ENCODE results near the gene SLC12A5. TPM values are rescaled to one million over a fixed set of nuclear protein-coding genes. Genes with fewer than 3 reads are reported as not detected.

The SLC12A5 gene
- total RNA-seq, 1 donor from 2014 or later = 9.6 TPM

GRCh38 chr20:46009816-46010215, 19.2 kb upstream of the SLC12A5 start:
- no peak for DNase-seq (ENCODE audit: low read depth, low spot score)
- peaks cover 19% of the 10 kb centered on the region for H3K4me1 Mint-ChIP-seq
- no peaks in the 10 kb centered on the region for H3K36me3 Mint-ChIP-seq (ENCODE audit: low read depth)
- no peak overlapping the region for H3K27ac Mint-ChIP-seq (ENCODE audit: unreplicated experiment)
- H3K27me3 Mint-ChIP-seq (ENCODE audit: low read depth) = peaks cover 60% of the 10 kb centered on the region
- no peaks in the 10 kb centered on the region for H3K9me3 Mint-ChIP-seq
- TF ChIP-seq, protein P1, sequence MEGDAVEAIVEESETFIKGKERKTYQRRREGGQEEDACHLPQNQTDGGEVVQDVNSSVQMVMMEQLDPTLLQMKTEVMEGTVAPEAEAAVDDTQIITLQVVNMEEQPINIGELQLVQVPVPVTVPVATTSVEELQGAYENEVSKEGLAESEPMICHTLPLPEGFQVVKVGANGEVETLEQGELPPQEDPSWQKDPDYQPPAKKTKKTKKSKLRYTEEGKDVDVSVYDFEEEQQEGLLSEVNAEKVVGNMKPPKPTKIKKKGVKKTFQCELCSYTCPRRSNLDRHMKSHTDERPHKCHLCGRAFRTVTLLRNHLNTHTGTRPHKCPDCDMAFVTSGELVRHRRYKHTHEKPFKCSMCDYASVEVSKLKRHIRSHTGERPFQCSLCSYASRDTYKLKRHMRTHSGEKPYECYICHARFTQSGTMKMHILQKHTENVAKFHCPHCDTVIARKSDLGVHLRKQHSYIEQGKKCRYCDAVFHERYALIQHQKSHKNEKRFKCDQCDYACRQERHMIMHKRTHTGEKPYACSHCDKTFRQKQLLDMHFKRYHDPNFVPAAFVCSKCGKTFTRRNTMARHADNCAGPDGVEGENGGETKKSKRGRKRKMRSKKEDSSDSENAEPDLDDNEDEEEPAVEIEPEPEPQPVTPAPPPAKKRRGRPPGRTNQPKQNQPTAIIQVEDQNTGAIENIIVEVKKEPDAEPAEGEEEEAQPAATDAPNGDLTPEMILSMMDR (conservative IDR thresholded peaks at IDR 0.05) = no peak
- no peak overlapping the region for H3K4me3 Mint-ChIP-seq

DNA sequence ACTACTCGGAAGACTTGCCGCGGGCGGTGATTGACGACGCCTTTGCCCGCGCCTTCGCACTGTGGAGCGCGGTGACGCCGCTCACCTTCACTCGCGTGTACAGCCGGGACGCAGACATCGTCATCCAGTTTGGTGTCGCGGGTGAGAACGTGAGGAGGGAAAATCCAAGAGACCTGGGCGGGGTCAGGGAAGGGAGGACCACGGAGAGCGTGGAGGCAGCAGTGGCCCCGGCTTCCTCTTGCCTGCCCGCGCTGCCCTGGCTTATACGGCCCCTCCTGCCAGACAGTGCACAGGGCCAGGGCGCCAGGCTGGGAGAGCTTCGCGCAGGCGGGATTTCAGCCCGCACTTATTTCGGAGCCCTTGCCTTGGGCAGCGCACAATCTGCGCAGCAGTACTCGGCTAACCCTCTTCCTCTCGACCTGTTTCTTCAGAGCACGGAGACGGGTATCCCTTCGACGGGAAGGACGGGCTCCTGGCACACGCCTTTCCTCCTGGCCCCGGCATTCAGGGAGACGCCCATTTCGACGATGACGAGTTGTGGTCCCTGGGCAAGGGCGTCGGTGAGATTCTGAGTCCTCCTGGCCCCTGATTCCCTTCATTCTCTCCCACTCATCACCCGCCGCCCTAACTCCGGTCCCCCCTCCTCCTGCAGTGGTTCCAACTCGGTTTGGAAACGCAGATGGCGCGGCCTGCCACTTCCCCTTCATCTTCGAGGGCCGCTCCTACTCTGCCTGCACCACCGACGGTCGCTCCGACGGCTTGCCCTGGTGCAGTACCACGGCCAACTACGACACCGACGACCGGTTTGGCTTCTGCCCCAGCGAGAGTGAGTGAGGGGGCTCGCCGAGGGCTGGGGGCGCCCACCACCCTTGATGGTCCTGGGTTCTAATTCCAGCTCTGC, 18.3 kb upstream of the SLC12A5 start:
- no peak overlapping the region for H3K4me3 Mint-ChIP-seq
- TF ChIP-seq, protein P1 (conservative IDR thresholded peaks at IDR 0.05) = no peak
- no peaks in the 10 kb centered on the region for H3K9me3 Mint-ChIP-seq
- peaks cover 15% of the 10 kb centered on the region for H3K4me1 Mint-ChIP-seq
- DNase-seq (ENCODE audit: low read depth, low spot score) = no peak
- peaks cover 64% of the 10 kb centered on the region for H3K27me3 Mint-ChIP-seq (ENCODE audit: low read depth)
- H3K36me3 Mint-ChIP-seq (ENCODE audit: low read depth) = no peaks in the 10 kb centered on the region
- H3K27ac Mint-ChIP-seq (ENCODE audit: unreplicated experiment) = no peak overlapping the region

DNA sequence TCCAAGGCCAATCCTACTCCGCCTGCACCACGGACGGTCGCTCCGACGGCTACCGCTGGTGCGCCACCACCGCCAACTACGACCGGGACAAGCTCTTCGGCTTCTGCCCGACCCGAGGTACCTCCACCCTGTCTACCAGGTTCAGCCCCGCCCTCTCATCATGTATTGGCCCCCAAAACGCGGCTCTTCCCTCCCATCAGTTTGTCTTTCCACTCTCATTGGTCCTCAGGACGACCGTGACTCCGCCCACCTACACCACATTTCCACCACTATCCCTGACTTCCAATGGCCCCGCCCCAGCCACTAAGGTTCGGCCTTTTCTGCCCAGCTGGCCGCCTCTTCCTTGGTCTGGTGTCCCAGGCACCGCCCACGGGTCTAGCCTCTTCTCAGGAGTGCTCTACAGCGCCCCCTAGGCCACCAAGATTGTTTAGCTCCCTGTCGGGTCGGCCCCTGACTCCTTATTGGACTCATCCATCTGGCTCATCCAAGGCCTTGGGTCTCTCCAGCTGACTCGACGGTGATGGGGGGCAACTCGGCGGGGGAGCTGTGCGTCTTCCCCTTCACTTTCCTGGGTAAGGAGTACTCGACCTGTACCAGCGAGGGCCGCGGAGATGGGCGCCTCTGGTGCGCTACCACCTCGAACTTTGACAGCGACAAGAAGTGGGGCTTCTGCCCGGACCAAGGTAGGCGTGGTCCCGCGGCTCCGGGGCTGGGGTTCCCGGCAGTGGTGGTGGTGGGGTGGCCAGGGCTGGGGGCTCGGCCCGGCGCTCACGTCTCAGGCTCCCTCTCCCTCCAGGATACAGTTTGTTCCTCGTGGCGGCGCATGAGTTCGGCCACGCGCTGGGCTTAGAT, 17.2 kb upstream of the SLC12A5 start:
- TF ChIP-seq, protein P1 (conservative IDR thresholded peaks at IDR 0.05) = no peak
- DNase-seq (ENCODE audit: low read depth, low spot score) = no peak
- Mint-ChIP-seq H3K27ac (ENCODE audit: unreplicated experiment) (no peak overlapping the region), H3K4me1 (peaks cover 12% of the 10 kb centered on the region), H3K27me3 (ENCODE audit: low read depth) (peaks cover 60% of the 10 kb centered on the region), H3K4me3 (no peak overlapping the region), H3K9me3 (no peaks in the 10 kb centered on the region), H3K36me3 (ENCODE audit: low read depth) (no peaks in the 10 kb centered on the region)

DNA sequence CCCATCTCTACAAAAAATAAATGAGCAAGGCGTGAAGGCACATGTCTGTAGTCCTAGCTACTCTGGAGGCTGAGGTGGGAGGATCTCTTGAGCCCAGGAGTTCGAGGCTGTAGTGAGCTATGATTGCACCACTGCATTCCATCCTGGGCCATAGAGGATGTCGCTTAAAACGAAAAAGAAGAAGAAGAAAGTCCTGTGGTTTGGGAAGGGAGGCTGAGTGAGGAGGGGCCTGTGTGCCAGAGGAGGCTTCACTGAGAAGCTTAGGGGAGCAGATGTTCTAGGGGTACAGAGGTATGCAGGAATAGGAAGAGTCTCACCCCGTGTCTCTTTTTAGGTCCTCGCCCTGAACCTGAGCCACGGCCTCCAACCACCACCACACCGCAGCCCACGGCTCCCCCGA, 16.1 kb upstream of the SLC12A5 start:
- Mint-ChIP-seq H3K4me3 (no peak overlapping the region), H3K27me3 (ENCODE audit: low read depth) (peaks cover 69% of the 10 kb centered on the region), H3K27ac (ENCODE audit: unreplicated experiment) (no peak overlapping the region), H3K36me3 (ENCODE audit: low read depth) (no peaks in the 10 kb centered on the region), H3K9me3 (no peaks in the 10 kb centered on the region), H3K4me1 (peaks cover 10% of the 10 kb centered on the region)
- TF ChIP-seq, protein P1 (conservative IDR thresholded peaks at IDR 0.05) = no peak
- DNase-seq (ENCODE audit: low read depth, low spot score) = no peak

- Mint-ChIP-seq H3K36me3 (ENCODE audit: low read depth) (no peaks in the 10 kb centered on the region), H3K27ac (ENCODE audit: unreplicated experiment) (no peak overlapping the region)
These were observed 15.6 kb upstream of the SLC12A5 start for GRCh38 chr20:46013322-46013828.

More at GRCh38 chr20:46013322-46013828, 15.6 kb upstream of the SLC12A5 start:
- Mint-ChIP-seq H3K4me1 (peaks cover 6% of the 10 kb centered on the region), H3K27me3 (ENCODE audit: low read depth) (peaks cover 68% of the 10 kb centered on the region), H3K9me3 (no peaks in the 10 kb centered on the region), H3K4me3 (no peak overlapping the region)
- DNase-seq (ENCODE audit: low read depth, low spot score) = no peak
- TF ChIP-seq, protein P1 (conservative IDR thresholded peaks at IDR 0.05) = no peak
